GM12865 (cell line): ENCODE data around the gene APP.

Source experiments
- DNase-seq: peaks from one replicate; pipeline ENCODE4 v3.0.0; 2010; ENCODE audit warnings: low read depth
- H3K4me3 ChIP-seq: 2 replicates; pipeline ENCODE4 v1.5.1; 2011; ENCODE audit warnings: mild to moderate bottlenecking, low read depth, low read length, control low read depth
- TF ChIP-seq, protein P1 (sequence below): IDR thresholded peaks from 2 replicates; pipeline ENCODE4 v1.5.1; 2011; ENCODE audit warnings: low read length, control low read depth, low read depth, inconsistent platforms; ENCODE audit not compliant: insufficient read depth; ENCODE audit errors: missing control alignments

Gene APP

DNA sequence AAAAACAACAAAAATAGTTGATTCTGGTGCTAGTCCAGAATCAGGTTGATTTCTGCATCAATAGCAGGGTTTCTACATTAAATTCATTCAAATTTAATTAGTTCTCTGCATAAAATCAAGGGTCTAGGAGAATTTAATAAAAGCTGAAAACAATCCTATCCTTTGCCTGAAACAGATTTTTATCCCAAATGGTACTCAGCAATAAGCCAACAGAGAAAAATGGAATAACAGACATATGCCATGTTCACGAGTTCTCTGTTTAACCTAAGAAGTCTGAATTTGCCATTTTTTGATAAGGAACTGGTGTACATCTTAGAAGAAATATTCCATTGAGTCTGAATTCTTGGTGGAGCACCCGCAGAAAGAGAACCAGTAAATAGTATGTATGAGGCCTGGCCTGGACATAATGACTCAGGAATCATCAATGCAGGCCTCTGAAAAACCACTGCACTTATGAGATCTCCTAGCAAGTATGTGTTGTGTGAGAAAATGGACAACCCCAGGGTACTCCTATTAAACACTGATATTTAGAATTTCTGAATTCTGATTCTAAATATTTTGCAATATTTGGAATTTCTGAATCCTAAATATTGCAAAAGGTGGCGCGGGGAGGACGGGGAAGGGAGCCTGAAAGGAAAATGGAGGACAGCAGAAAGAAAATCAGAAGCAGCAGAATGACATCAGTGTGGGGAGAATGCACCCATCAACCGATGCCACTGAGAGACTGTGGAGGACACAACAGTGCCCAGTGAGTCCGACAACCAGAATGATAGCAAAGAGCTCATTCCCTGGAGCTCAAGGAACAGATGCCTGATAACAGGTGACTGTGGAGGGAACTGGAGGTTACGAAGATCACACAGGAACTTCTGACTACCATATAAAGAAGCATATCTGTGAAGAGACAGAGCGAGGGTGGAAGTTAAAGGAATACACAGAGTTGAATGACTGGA lies 97.6 kb downstream of the APP start:
- no peak overlapping the region for H3K4me3 ChIP-seq
- DNase-seq: no peak
- TF ChIP-seq, protein P1, sequence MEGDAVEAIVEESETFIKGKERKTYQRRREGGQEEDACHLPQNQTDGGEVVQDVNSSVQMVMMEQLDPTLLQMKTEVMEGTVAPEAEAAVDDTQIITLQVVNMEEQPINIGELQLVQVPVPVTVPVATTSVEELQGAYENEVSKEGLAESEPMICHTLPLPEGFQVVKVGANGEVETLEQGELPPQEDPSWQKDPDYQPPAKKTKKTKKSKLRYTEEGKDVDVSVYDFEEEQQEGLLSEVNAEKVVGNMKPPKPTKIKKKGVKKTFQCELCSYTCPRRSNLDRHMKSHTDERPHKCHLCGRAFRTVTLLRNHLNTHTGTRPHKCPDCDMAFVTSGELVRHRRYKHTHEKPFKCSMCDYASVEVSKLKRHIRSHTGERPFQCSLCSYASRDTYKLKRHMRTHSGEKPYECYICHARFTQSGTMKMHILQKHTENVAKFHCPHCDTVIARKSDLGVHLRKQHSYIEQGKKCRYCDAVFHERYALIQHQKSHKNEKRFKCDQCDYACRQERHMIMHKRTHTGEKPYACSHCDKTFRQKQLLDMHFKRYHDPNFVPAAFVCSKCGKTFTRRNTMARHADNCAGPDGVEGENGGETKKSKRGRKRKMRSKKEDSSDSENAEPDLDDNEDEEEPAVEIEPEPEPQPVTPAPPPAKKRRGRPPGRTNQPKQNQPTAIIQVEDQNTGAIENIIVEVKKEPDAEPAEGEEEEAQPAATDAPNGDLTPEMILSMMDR: no peak

DNA sequence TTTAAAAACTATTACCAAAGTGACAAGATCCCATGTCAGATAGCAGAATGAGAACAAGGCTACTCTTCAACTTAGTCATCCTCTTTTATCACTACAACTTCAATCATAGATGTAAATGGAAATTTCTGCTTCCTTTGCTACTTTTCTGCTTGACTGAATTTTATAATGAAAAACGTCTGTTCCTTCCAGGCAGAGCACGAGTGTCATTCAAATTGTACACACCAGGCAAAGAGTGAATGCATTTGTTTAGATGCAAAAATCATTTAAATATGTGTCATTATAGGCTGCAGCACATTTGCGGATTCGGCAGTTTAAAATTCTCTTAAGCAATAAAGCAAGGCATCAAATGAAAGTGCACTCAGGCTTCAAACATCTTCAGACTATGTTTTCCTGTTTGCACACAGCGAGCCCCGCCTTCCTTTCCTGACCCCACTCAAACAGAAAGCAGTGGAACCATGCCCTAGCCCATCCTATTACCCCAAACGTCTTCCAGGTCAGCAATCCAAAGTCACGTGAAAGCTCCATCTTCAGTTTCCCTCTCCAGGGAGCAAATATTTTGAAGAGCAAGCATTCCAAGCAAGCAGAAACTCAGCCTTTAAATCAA lies 99.6 kb downstream of the APP start:
- TF ChIP-seq, protein P1: no peak
- peak overlapping the region; percentile 2; the same call in 1 of the 2 replicates for H3K4me3 ChIP-seq
- peak; percentile 57 for DNase-seq

DNA sequence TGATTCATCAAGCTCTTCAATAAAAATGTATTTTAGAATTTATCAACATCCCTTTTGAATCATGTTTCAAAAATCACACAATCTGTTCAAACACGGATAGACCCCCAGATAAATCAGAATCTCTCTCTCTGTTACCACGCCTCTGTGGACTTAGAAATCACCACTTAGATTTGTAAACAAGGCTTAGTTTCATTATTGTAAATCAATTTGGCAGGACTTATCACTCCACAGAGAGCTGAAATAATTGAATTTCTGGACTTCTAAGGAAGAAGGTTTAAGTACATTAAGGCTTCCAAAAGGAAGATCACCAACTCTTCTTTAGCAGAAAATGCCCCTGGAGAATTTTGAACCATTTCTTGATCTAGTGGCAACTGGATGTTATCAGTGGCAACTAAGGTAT lies 100.4 kb downstream of the APP start:
- no peak overlapping the region for H3K4me3 ChIP-seq
- DNase-seq: no peak
- TF ChIP-seq, protein P1: no peak

DNA sequence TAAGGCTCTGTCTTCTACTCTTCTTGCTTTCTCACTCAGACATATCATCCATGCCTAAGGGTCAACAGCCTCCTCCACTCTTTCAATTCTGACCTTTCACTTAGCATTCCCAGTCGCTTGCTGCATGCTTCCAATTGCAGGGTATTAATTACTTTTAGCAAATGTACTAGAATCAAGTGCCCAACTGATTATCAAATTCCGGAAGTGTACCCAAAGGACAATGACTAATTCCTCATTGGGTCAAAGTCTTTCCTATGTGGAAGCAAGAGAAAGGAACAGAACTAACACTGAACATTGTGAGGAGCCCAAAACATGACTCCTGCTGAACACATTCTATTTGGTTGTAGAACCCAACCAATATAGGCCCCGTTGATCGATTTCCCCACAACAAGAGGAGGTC lies 101.8 kb downstream of the APP start:
- no peak overlapping the region for H3K4me3 ChIP-seq
- TF ChIP-seq, protein P1: no peak
- DNase-seq: no peak

DNA sequence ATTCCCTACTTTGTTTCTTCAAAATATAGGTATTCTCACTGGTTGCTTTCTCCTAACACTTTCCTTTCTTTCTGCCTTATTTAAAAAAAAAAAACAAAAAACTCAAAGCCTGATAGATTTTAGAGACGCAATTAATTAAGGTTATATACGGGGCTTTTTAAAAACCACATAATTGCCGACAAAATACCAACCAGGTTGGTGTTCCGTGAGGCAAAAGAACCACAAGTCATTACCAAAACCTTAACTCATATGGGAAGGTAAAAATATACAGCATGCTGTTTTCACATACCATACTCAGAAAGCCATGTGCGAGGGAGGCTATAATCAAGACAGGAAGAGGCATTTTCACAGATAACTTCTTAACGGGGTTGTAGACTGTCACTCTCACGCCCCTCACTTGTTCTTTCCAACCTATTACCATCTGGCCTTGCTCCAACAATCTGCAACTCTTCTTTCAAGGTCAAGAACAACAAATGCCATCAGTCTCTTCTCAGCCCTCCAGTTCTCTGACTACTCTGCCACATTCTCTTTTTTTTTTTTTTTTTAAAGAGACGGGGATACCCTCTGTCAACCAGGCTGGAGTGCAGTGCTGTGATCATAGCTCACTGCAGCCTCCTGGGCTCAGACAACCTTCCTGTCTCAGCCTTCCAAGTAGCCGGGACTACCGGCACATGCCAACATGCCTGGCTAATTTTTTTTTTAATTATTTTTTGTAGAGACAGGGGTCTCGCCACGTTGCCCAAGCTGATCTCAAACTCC lies 102.6 kb downstream of the APP start:
- no peak for DNase-seq
- H3K4me3 ChIP-seq: no peak overlapping the region
- TF ChIP-seq, protein P1: no peak

DNA sequence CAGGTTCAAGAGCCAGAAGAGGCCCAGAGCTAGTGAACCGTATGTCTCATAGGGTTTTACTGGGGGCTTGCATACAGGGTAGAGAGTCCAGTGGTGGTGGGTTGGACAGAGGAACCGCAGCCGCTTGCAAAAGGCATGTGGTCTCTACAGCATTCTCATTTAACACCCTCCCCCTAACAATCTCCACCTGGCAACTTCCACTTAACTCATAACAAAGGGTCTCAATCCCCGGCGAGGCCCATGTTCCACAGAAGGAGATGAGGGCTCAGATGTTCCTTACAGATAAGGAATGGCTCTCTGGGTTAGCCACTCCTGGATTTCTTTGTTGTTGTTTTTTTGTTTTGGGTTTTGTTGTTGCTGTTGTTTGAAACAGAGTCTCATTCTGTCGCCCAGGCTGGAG lies 106.1 kb downstream of the APP start:
- no peak overlapping the region for H3K4me3 ChIP-seq
- TF ChIP-seq, protein P1: no peak
- DNase-seq: no peak
